Mucosa of rectum (tissue), 2 donors: Measurements from ENCODE around the gene EEFSEC.
"Not testable (repeated sequence)": the region's sequence is repeated elsewhere in the genome, so short reads cannot be mapped to it uniquely, and the experiment has no call there.

ENCODE experiments used
- H3K27ac ChIP-seq, 2 donors: one replicate each; pipeline ENCODE4 v1.7.0; 2013; ENCODE audit warnings: inconsistent platforms in 2 of 2, low read depth in 2 of 2, low read length in 2 of 2
- H3K27me3 ChIP-seq, 2 donors: one replicate each; pipeline ENCODE4 v1.7.0; 2013; ENCODE audit warnings: low read length in 2 of 2; ENCODE audit not compliant: control insufficient read depth in 2 of 2, insufficient read depth in 2 of 2
- H3K36me3 ChIP-seq, 2 donors: one replicate each; pipeline ENCODE4 v1.7.0; 2013; ENCODE audit warnings: low read length in 2 of 2; ENCODE audit not compliant: control insufficient read depth in 2 of 2, insufficient read depth in 2 of 2
- H3K4me1 ChIP-seq, 2 donors: one replicate each; pipeline ENCODE4 v1.7.0; 2013; ENCODE audit warnings: low read length in 2 of 2, mild to moderate bottlenecking in 1 of 2; ENCODE audit not compliant: control insufficient read depth in 2 of 2, insufficient read depth in 2 of 2
- H3K4me3 ChIP-seq, 2 donors: one replicate each; pipeline ENCODE4 v1.7.0; 2013; ENCODE audit warnings: low read length in 2 of 2
- H3K9ac ChIP-seq, 2 donors: one replicate each; pipeline ENCODE4 v1.7.0; 2013; ENCODE audit warnings: low read length in 2 of 2, low read depth in 1 of 2, mild to moderate bottlenecking in 1 of 2
- H3K9me3 ChIP-seq, 2 donors: one replicate each; pipeline ENCODE4 v1.7.0; 2013; ENCODE audit warnings: low read length in 2 of 2; ENCODE audit not compliant: control insufficient read depth in 2 of 2
- donor health status: healthy.
- donor health status: Normal muscosa, but diverticular disease.

EEFSEC gene

GRCh38 chr3:128152419-128153155, 694 bp upstream of the EEFSEC start:
- no peaks in the 10 kb centered on the region for H3K9me3 ChIP-seq
- peak overlapping the region; percentile 3 to 81 for H3K9ac ChIP-seq
- H3K4me1 ChIP-seq = peaks cover 5% of the 10 kb centered on the region in 2 donors
- H3K4me3 ChIP-seq = peak overlapping the region; percentile 72 to 85
- H3K36me3 ChIP-seq = peaks cover 4 to 5% of the 10 kb centered on the region in 2 donors
- H3K27me3 ChIP-seq = no peaks in the 10 kb centered on the region
- peak overlapping the region; percentile 45 to 85 for H3K27ac ChIP-seq

DNA sequence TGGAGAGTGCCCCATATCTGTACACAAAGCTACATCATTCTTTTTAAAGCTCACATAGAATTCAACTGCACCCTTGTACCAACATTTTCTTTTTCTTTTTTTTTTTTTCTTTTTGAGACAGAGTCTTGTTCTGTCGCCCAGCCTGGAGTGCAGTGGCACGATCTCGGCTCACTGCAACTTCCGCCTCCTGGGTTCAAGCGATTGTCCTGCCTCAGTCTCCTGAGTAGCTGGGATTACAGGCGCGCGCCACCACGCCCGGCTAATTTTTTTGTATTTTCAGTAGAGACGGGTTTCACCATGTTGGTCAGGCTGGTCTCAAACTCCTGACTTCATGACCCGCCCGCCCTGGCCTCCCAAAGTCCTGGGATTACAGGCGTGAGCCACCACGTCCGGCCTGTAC, 1.1 kb downstream of the EEFSEC start:
- not testable (repeated sequence) for H3K36me3 ChIP-seq, H3K9me3 ChIP-seq, H3K27ac ChIP-seq, H3K27me3 ChIP-seq, H3K4me1 ChIP-seq
- Histone ChIP-seq H3K4me3 (peak overlapping the region in 1 of 2 donors; percentile 72), H3K9ac (peak overlapping the region in 1 of 2 donors; percentile 81)

DNA sequence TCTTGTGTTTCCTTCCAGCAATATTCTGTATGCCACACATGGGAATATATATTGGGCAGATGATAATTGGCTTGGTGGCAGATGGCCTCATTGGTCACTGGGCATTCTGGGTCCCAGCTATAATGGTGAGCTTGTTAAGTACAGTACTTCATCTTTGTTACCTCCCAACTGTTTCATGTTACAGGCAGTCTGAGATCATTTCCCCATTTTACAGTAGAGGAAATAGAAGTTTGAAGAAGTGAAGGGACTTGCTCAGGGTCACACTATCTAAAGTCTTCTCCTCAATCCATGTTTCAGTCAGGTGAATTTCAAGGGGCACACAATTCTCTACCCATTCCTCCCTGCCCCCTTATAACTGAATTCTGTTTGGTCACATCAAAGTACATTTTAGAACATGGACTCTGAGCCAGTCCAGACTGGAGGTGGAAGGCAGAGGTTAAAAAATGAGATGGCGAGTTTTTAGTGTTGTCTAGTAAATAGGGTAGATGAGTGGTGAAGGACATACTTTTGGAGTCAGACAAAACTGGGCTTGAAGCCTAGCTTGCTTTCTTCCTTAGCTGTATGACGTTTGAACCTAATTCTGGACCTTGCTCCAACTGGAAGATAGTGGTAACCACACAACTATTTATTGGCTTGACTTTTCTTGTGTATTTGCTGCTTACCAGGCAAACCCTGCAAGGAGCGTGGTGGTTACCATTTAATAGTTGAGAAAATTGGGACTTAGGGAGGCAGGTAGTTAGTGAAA, 2.5 kb downstream of the EEFSEC start:
- no peak overlapping the region for H3K4me3 ChIP-seq
- peaks cover 4 to 5% of the 10 kb centered on the region in 2 donors for H3K36me3 ChIP-seq
- peaks cover 5% of the 10 kb centered on the region in 2 donors for H3K4me1 ChIP-seq
- H3K9ac ChIP-seq = no peak overlapping the region
- H3K27ac ChIP-seq = no peak overlapping the region
- no peaks in the 10 kb centered on the region for H3K27me3 ChIP-seq
- no peaks in the 10 kb centered on the region for H3K9me3 ChIP-seq

DNA sequence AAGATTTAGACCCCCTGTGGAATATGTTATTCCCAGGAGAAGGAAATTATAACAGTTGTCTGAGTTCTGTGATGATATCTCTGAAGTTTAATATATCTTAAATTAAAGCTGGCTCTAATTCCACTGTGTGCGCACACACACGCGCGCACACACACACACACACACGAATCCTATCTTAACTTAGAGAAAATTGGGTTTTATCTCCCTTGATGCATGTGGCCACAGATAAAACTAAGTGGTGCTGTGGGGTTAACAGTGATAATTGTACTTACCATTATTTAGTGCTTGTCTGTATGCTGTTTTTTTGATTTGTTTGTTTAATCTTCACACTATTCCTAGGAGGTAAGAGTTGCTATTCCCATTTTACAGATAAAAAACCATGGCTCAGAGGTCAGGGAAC, 7.4 kb downstream of the EEFSEC start:
- Histone ChIP-seq H3K9ac (no peak overlapping the region), H3K27ac (no peak overlapping the region), H3K9me3 (no peaks in the 10 kb centered on the region), H3K36me3 (peaks cover 3 to 4% of the 10 kb centered on the region in 2 donors), H3K4me1 (no peaks in the 10 kb centered on the region), H3K27me3 (no peaks in the 10 kb centered on the region), H3K4me3 (no peak overlapping the region)

- no peak overlapping the region for H3K9ac ChIP-seq
- no peaks in the 10 kb centered on the region for H3K27me3 ChIP-seq
- no peaks in the 10 kb centered on the region for H3K9me3 ChIP-seq
Observed at GRCh38 chr3:128163432-128163831, 10.2 kb downstream of the EEFSEC start.

DNA sequence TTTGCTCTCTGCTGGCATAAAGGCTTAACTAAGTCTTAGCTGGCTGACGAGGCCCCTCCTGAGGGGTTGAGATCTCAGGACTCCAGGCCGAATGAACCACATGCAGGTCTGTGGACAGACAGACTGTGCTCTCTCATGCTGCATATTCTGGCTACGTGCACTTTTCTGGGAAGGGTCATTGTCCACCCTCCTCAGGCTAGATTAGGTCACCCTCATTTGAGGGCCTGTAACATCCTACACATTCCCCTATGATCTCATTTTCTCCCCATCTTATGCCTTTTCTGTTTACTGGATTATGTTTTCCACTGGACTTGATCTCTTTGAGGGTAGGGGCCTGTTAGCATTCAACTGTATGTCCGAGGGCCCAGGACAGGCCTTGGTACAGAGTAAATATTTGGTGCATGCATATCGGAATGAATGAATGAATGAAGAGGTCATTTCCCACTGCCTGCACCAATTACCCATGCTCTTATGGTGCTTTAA, 13.7 kb downstream of the EEFSEC start:
- H3K9me3 ChIP-seq = no peaks in the 10 kb centered on the region
- H3K9ac ChIP-seq = no peak overlapping the region
- no peaks in the 10 kb centered on the region for H3K4me1 ChIP-seq
- H3K4me3 ChIP-seq = no peak overlapping the region
- H3K36me3 ChIP-seq = no peaks in the 10 kb centered on the region
- no peaks in the 10 kb centered on the region for H3K27me3 ChIP-seq
- H3K27ac ChIP-seq = no peak overlapping the region

More at GRCh38 chr3:128163432-128163831, 10.2 kb downstream of the EEFSEC start:
- no peaks in the 10 kb centered on the region for H3K36me3 ChIP-seq
- no peak overlapping the region for H3K27ac ChIP-seq
- no peak overlapping the region for H3K4me3 ChIP-seq
- H3K4me1 ChIP-seq = no peaks in the 10 kb centered on the region

GRCh38 chr3:128167646-128167972, 14.3 kb downstream of the EEFSEC start:
- Histone ChIP-seq H3K36me3 (no peaks in the 10 kb centered on the region), H3K27me3 (no peaks in the 10 kb centered on the region), H3K4me3 (no peak overlapping the region), H3K9me3 (no peaks in the 10 kb centered on the region), H3K9ac (no peak overlapping the region), H3K27ac (no peak overlapping the region), H3K4me1 (no peaks in the 10 kb centered on the region)

- Histone ChIP-seq H3K36me3 (no peaks in the 10 kb centered on the region), H3K9me3 (no peaks in the 10 kb centered on the region), H3K4me1 (no peaks in the 10 kb centered on the region), H3K27me3 (no peaks in the 10 kb centered on the region), H3K9ac (no peak overlapping the region), H3K27ac (no peak overlapping the region), H3K4me3 (no peak overlapping the region)
Observed at GRCh38 chr3:128167973-128168674, 14.8 kb downstream of the EEFSEC start.

- Histone ChIP-seq H3K4me3 (no peak overlapping the region), H3K9me3 (no peaks in the 10 kb centered on the region), H3K27me3 (no peaks in the 10 kb centered on the region), H3K36me3 (no peaks in the 10 kb centered on the region), H3K4me1 (no peaks in the 10 kb centered on the region), H3K27ac (no peak overlapping the region), H3K9ac (no peak overlapping the region)
Observed at GRCh38 chr3:128168836-128169235, 15.6 kb downstream of the EEFSEC start.
